ENCODE measurements around the gene SLC24A5. TPM values are rescaled to one million over a fixed set of nuclear protein-coding genes. Genes with fewer than 3 reads are reported as not detected.

Gene SLC24A5
- total RNA-seq, 2 experiments from 2014 or later: not detected

DNA sequence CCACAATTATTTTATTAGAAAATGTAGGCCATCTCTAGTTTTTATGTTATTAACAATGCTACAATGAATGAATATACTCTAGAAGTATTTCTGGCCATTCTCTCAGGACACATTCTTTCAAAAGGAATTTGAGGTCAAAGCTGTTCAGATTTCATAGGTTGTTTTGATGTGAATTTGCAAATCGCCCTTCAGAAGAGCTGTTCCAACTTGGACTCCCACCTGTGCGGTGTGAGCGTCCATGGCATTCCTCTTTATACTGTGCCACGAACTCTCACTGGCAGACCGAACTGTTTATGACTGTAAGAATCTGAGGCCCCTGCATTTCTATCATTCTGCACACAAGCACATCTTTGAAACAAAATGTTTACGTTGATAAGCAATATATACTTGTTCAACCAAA is 18.6 kb upstream of the SLC24A5 start:
- no peaks in the 10 kb centered on the region for H3K9me3 ChIP-seq (ENCODE audit: low read length)
- H3K36me3 ChIP-seq (ENCODE audit: insufficient read depth, low read length): no peaks in the 10 kb centered on the region
- H3K4me2 ChIP-seq (ENCODE audit: low read length): no peak overlapping the region
- TF ChIP-seq, protein P1, sequence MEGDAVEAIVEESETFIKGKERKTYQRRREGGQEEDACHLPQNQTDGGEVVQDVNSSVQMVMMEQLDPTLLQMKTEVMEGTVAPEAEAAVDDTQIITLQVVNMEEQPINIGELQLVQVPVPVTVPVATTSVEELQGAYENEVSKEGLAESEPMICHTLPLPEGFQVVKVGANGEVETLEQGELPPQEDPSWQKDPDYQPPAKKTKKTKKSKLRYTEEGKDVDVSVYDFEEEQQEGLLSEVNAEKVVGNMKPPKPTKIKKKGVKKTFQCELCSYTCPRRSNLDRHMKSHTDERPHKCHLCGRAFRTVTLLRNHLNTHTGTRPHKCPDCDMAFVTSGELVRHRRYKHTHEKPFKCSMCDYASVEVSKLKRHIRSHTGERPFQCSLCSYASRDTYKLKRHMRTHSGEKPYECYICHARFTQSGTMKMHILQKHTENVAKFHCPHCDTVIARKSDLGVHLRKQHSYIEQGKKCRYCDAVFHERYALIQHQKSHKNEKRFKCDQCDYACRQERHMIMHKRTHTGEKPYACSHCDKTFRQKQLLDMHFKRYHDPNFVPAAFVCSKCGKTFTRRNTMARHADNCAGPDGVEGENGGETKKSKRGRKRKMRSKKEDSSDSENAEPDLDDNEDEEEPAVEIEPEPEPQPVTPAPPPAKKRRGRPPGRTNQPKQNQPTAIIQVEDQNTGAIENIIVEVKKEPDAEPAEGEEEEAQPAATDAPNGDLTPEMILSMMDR (conservative IDR thresholded peaks at IDR 0.05; ENCODE audit: low read length): no peak
- no peak for TF ChIP-seq EZH2phosphoT487 (IDR thresholded peaks at IDR 0.05; ENCODE audit: borderline replicate concordance, low read depth, low read length)
- BruUV-seq (replicated peaks): no TSS peak
- H3K79me2 ChIP-seq (ENCODE audit: insufficient read depth, low read depth, low read length): no peaks in the 10 kb centered on the region
- no peaks in the 10 kb centered on the region for H3K9me2 ChIP-seq (ENCODE audit: insufficient read depth, low read length)
- no peaks in the 10 kb centered on the region for H4K20me1 ChIP-seq (ENCODE audit: insufficient read depth, low read length)
- H3K4me3 ChIP-seq (ENCODE audit: low read depth, low read length, poor library complexity, severe bottlenecking): no peak overlapping the region
- H2AFZ ChIP-seq (ENCODE audit: low read length): no peak overlapping the region
- CTCF ChIA-PET (ENCODE audit: unreplicated experiment): no interaction called here
- no peak for DNase-seq (ENCODE audit: low spot score)
- H3K4me1 ChIP-seq (ENCODE audit: insufficient read depth, low read length, poor library complexity, severe bottlenecking): no peaks in the 10 kb centered on the region
- POLR2A ChIA-PET: no interaction called here
- intact Hi-C loops (cut with micrococcal nuclease; ENCODE audit: unreplicated experiment): no loop called here
- H3K27ac ChIP-seq (ENCODE audit: low read depth, low read length, poor library complexity, severe bottlenecking): no peak overlapping the region

- no peak overlapping the region for H3K27ac ChIP-seq (ENCODE audit: low read depth, low read length, poor library complexity, severe bottlenecking)
- H2AFZ ChIP-seq (ENCODE audit: low read length): no peak overlapping the region
- no peaks in the 10 kb centered on the region for H3K79me2 ChIP-seq (ENCODE audit: insufficient read depth, low read depth, low read length)
- no peaks in the 10 kb centered on the region for H3K4me1 ChIP-seq (ENCODE audit: insufficient read depth, low read length, poor library complexity, severe bottlenecking)
- no peaks in the 10 kb centered on the region for H4K20me1 ChIP-seq (ENCODE audit: insufficient read depth, low read length)
- H3K4me2 ChIP-seq (ENCODE audit: low read length): no peak overlapping the region
- BruUV-seq (replicated peaks): no TSS peak
- POLR2A ChIA-PET: no interaction called here
- no peaks in the 10 kb centered on the region for H3K36me3 ChIP-seq (ENCODE audit: insufficient read depth, low read length)
- no peak for DNase-seq (ENCODE audit: low spot score)
- TF ChIP-seq, protein P1 (conservative IDR thresholded peaks at IDR 0.05; ENCODE audit: low read length): no peak
- TF ChIP-seq EZH2phosphoT487 (IDR thresholded peaks at IDR 0.05; ENCODE audit: borderline replicate concordance, low read depth, low read length): no peak
- H3K9me3 ChIP-seq (ENCODE audit: low read length): no peaks in the 10 kb centered on the region
- intact Hi-C loops (cut with micrococcal nuclease; ENCODE audit: unreplicated experiment): no loop called here
- H3K9me2 ChIP-seq (ENCODE audit: insufficient read depth, low read length): no peaks in the 10 kb centered on the region
- CTCF ChIA-PET (ENCODE audit: unreplicated experiment): no interaction called here
- H3K4me3 ChIP-seq (ENCODE audit: low read depth, low read length, poor library complexity, severe bottlenecking): no peak overlapping the region
Observed at GRCh38 chr15:48103647-48104046, 17.1 kb upstream of the SLC24A5 start.

GRCh38 chr15:48105936-48106335 is 14.9 kb upstream of the SLC24A5 start:
- BruUV-seq (replicated peaks): no TSS peak
- Histone ChIP-seq H3K4me1 (ENCODE audit: insufficient read depth, low read length, poor library complexity, severe bottlenecking) (no peaks in the 10 kb centered on the region), H4K20me1 (ENCODE audit: insufficient read depth, low read length) (no peaks in the 10 kb centered on the region), H3K4me2 (ENCODE audit: low read length) (no peak overlapping the region), H3K27ac (ENCODE audit: low read depth, low read length, poor library complexity, severe bottlenecking) (no peak overlapping the region), H3K4me3 (ENCODE audit: low read depth, low read length, poor library complexity, severe bottlenecking) (no peak overlapping the region), H3K9me3 (ENCODE audit: low read length) (no peaks in the 10 kb centered on the region), H3K9me2 (ENCODE audit: insufficient read depth, low read length) (no peaks in the 10 kb centered on the region), H3K36me3 (ENCODE audit: insufficient read depth, low read length) (no peaks in the 10 kb centered on the region), H3K79me2 (ENCODE audit: insufficient read depth, low read depth, low read length) (no peaks in the 10 kb centered on the region), H2AFZ (ENCODE audit: low read length) (no peak overlapping the region)
- intact Hi-C loops (cut with micrococcal nuclease; ENCODE audit: unreplicated experiment): no loop called here
- TF ChIP-seq, protein P1 (conservative IDR thresholded peaks at IDR 0.05; ENCODE audit: low read length): no peak
- TF ChIP-seq EZH2phosphoT487 (IDR thresholded peaks at IDR 0.05; ENCODE audit: borderline replicate concordance, low read depth, low read length): no peak
- no peak for DNase-seq (ENCODE audit: low spot score)
- ChIA-PET CTCF (ENCODE audit: unreplicated experiment) (no interaction called here), POLR2A (no interaction called here)

Measured in OCI-LY7 (cell line).